AG09319 (cell line): ENCODE results near the gene ABHD3.
"Not testable (repeated sequence)": the region's sequence is repeated elsewhere in the genome, so short reads cannot be mapped to it uniquely, and the experiment has no call there.

ENCODE experiments used
- DNase-seq: peaks from one replicate; pipeline ENCODE4 v3.0.0-alpha.2; 2010; ENCODE audit warnings: low read depth; ENCODE audit errors: extremely low read depth
- TF ChIP-seq, protein P1 (sequence below): IDR thresholded peaks from 2 replicates; pipeline ENCODE4 v1.5.1; 2011; ENCODE audit warnings: low read depth, mild to moderate bottlenecking, inconsistent platforms, low read length, moderate library complexity

Gene ABHD3

GRCh38 chr18:21636769-21637168 lies 67.8 kb downstream of the ABHD3 start:
- DNase-seq: no peak
- TF ChIP-seq, protein P1, sequence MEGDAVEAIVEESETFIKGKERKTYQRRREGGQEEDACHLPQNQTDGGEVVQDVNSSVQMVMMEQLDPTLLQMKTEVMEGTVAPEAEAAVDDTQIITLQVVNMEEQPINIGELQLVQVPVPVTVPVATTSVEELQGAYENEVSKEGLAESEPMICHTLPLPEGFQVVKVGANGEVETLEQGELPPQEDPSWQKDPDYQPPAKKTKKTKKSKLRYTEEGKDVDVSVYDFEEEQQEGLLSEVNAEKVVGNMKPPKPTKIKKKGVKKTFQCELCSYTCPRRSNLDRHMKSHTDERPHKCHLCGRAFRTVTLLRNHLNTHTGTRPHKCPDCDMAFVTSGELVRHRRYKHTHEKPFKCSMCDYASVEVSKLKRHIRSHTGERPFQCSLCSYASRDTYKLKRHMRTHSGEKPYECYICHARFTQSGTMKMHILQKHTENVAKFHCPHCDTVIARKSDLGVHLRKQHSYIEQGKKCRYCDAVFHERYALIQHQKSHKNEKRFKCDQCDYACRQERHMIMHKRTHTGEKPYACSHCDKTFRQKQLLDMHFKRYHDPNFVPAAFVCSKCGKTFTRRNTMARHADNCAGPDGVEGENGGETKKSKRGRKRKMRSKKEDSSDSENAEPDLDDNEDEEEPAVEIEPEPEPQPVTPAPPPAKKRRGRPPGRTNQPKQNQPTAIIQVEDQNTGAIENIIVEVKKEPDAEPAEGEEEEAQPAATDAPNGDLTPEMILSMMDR: no peak

GRCh38 chr18:21634588-21635199 lies 69.9 kb downstream of the ABHD3 start:
- TF ChIP-seq, protein P1: no peak
- no peak for DNase-seq

DNA sequence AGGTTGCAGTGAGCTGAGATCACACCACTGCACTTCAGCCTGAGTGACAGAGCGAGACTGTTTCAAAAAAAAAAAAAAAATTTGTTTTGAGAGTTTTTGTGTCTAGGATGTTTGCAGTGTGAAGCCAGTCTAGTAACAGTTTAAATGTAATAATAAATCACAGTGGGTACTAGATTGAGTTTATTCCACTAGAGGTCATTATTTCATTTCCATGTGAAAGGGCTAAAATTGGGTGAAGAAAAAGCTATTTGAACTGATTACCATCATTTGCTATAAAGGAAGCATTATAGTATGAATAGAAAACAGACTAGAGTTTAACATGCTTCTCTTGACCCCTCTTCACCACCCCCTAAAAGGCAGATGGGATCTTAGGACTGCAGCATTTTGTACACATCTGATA lies 72.2 kb downstream of the ABHD3 start:
- TF ChIP-seq, protein P1: no peak
- no peak for DNase-seq

DNA sequence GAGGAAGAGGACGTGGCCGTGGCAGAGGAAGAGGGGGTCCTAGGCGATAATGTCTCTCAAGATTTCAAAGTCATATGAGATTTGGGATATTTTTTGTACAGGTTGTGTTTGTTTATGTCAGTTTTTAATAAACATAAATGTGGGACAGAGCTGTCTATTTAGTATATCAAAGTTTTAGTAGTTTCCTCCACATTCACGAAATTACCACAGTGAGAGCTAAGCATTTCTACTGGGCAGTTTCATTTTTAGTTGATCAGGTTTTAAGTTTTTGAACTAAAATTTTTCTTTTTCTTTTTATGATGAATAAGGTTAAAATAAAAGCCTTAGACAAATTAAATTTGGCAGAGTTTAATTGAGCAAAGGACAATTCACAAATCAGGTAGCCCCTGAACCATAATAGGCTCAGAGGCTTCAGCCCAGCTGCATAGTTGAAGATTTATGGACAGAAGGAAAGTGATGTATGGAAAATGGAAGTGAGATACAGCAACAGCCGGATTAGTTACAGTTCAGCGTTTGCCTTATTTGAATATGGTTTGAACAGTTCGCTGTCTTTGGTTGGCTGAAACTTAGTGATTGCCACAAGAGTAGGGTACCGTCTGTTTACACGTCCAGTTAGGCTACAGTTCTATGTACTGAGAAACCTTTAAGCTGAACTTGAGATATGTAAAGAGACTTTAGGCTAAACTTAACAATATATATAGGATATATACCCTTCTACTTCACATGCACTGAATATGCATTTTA lies 75.3 kb downstream of the ABHD3 start:
- TF ChIP-seq, protein P1: no peak
- DNase-seq: no peak

GRCh38 chr18:21621640-21622039 lies 82.9 kb downstream of the ABHD3 start:
- DNase-seq: not testable (repeated sequence)

- peak; percentile 64 for DNase-seq
Measured at GRCh38 chr18:21612125-21613039, 92.2 kb downstream of the ABHD3 start, which contains the start of gene SNRPD1. Gene SNRPD1, plus strand, starts transcription at chr18:21612314. Its CDS starts 116 bp downstream, at chr18:21612430.

GRCh38 chr18:21611401-21612124 lies 93.0 kb downstream of the ABHD3 start:
- not testable (repeated sequence) for DNase-seq

More at GRCh38 chr18:21612125-21613039, 92.2 kb downstream of the ABHD3 start, which contains the start of gene SNRPD1:
- TF ChIP-seq, protein P1: peak; percentile 95
